Stimulated activated CD4-positive, alpha-beta T cell treated with anti-CD3 and anti-CD28 coated beads, Interleukin-12 subunit alpha, Interleukin-12 subunit beta, amount 100 ng/mL, for 4 hours (primary cell): Measurements from ENCODE around the gene TSACC.

ENCODE experiments used
- DNase-seq: peaks from one replicate; pipeline ENCODE4 v3.0.0-alpha.2; 2020

The TSACC gene

DNA sequence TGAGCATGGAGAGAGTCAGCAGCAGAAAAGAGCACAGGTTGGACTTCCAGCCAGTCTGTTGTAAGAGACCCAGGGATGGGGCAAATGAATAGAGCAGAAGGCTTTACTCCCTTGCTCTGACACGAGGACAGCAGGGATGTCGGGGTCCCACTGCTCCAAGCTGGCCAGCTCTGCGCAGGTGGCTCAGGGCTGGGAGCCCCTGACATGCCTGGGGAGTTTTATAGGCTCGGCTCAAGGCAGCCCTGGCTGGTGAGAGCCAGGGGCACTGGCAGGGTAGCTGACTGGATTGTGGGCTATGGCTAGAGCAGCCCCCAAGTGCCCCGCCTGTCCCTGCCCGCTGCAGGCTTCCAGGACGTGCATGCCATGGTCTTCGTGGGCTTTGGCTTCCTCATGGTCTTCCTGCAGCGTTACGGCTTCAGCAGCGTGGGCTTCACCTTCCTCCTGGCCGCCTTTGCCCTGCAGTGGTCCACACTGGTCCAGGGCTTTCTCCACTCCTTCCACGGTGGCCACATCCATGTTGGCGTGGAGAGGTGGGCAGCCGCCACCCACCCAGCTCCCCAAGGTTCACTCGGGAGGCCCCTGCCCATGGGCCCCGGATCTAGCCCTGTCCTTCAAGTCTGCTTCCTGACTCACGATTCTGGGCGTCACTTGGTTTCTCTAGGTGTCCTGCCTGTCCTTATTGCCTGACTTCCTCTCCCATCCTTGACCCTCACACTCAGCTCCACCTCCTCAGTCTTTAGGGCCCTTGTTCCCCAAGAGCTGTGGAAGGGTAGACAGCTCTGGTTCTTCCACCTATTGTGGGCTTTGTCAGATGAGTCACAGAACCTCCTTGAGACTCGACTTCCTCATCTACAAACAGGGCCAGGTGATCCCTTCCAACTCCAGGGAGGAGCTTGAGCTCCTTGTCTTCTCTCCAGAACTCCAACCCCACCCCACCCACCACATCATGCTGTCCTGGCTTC is 38.9 kb downstream of the TSACC start:
- DNase-seq = no peak

GRCh38 chr1:156378557-156378956 is 40.2 kb downstream of the TSACC start:
- no peak for DNase-seq

GRCh38 chr1:156379420-156380165 is 41.3 kb downstream of the TSACC start:
- DNase-seq = no peak

GRCh38 chr1:156382561-156382960 is 44.2 kb downstream of the TSACC start:
- no peak for DNase-seq

DNA sequence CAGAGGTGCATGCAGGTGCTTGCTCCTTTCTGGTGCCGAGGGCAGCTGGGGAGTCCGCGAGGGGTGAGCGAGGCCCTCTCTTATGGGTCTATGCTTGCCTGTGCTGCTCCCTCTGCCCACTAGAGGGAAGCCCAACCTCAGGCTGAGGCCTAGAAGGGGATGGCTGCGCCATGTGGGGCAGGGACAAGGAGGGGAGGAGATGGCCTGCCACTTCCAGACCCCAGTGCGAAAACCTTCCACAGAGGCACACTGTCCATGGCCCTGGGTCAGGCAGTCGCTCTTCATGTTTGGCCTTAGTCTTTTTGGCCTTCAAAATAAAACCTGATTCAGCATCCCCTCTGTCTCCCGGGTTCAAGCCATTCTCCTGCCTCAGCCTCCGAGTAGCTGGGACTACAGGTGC is 44.7 kb downstream of the TSACC start:
- peak; percentile 61 for DNase-seq

DNA sequence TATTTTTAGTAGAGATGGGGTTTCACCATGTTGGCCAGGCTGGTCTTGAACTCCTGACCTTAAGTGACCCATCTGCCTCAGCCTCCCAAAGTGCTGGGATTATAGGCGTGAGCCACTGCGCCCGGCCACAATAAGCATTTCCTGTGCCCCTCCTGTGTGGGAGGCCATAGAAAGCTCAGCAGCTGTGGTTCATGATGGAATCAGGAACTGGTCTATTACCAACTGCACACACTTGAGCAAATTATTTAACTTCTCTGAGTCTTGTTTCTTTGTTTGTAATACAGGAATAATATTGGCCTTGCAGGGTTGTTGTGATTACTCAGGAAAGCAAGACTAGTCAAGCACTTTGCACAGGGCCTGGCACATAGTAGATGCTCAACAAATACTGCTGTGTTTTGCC is 45.7 kb downstream of the TSACC start:
- DNase-seq = no peak

GRCh38 chr1:156384658-156385057 is 46.3 kb downstream of the TSACC start:
- DNase-seq = no peak

- DNase-seq = peak; percentile 70
Observed at GRCh38 chr1:156385534-156386031, 47.3 kb downstream of the TSACC start.

GRCh38 chr1:156386134-156386901 is 48.0 kb downstream of the TSACC start:
- DNase-seq = no peak

- no peak for DNase-seq
Observed at GRCh38 chr1:156386949-156387869, 48.9 kb downstream of the TSACC start.

DNA sequence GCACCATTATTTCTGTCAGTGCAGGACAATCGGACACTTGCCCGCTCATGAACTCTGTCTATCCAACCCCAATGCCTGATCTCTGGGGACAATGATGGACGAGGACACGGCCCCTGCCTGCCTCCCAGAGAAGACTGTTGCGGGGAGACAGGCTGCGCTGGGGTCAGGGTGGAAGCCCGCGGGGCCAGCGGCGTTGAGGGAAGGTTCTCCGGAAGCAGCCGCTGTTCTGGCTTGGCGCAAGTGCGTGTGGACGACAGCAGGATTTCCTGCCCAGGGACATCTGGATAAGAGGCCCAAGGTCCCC is 49.5 kb downstream of the TSACC start:
- no peak for DNase-seq

DNA sequence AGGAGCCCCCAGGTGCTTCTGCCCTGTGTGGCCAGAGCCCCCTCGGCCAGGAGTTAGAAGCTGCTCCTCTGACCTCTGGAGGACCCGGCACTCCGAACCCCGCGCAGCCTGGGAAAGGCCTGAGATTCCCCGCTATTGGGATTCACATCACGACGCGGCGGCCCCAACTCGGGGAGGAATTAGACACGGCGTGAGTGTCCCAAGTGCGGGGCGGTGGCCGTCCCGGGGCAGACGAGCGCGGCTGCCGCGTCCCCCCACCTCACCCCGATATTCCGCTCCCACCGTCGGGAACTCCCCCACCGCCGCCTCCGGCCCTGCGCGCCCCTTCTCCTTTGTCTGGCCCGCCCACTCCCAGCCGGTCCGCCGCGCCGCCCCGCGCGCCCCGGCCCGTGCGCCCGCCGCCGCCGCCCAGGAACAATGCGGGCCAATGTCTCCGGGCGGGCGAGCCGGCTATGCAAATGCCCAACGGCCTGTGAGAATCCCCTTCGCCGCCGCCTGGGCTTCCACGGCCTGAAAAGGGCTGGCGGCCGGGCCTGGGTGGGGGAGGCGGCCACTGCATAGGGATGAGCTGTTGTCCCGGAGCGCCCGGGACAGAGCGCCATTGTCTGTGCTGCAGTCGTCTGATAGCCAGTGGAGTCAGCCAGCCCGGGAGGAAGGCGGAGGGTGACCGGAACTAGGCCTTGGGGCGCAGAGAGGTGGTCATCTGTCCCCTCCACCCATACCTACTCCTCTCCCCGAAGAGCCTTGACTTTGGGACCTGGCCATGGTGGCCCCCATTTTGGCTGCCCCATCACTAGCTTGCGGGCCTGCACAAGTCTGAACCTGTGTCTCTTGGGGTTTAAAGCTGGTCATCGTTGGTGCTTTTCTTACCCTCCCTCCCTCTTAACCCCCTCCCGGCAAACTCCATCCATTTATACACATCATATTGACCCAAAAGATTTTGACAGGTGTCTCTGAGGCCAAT is 50.1 kb downstream of the TSACC start:
- DNase-seq = no peak

GRCh38 chr1:156389311-156389710 is 51.0 kb downstream of the TSACC start:
- DNase-seq = no peak

GRCh38 chr1:156390469-156391365 is 52.4 kb downstream of the TSACC start:
- no peak for DNase-seq

DNA sequence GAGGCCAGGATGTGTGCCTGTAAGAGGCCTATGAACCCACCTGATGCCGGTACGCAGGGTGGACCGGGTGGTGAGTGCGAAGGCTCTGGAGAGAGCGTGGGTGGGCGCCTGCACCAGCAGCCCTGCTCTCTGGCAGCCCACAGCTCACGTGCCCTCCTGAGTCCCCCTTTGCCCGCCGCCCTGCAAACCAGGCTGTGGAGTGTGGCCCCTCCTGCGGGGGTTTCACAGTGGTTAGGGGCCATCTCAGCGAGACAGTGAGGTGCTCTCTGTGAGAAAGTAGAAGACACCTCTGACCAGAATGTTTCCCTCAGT is 53.0 kb downstream of the TSACC start:
- no peak for DNase-seq

- no peak for DNase-seq
Observed at GRCh38 chr1:156391701-156392100, 53.4 kb downstream of the TSACC start.

DNA sequence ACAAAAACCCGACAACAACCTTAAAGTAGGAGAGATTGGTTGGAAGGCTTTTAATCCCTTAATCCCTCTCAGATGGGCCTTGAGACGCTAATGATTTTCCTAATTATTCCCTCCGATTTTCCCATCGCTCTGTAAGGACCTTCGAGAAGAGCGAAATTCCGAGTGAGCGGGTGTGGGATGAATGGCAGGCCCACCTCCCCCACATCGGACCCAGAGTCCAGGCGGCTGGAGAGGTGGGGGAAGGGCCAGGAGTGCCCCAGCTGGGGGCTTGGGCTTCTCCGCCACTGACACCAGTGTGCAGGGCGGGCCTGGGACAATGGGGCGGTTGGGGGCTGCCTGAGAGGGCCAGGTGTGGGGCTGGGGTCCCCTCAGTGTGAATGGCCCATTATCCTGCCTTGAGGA is 54.1 kb downstream of the TSACC start:
- no peak for DNase-seq

DNA sequence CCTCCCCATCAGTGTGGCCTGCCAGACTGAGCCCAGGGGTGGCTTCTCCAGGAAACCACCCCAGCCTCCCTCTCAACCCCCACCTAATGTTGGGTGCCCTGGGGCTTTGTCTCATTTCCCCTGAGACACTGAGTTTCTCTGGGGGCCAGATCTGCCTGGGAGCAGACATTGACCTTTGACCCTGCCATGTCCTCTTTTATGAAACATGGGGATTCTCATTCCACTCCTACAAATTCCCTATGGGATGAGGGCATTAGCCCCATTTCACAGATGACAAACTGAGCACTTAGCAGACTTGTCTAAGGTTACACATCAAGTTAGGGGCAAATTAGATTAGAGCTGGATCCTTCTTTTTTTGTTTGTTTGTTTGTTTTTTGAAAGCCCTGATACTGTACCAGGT is 54.8 kb downstream of the TSACC start:
- no peak for DNase-seq

DNA sequence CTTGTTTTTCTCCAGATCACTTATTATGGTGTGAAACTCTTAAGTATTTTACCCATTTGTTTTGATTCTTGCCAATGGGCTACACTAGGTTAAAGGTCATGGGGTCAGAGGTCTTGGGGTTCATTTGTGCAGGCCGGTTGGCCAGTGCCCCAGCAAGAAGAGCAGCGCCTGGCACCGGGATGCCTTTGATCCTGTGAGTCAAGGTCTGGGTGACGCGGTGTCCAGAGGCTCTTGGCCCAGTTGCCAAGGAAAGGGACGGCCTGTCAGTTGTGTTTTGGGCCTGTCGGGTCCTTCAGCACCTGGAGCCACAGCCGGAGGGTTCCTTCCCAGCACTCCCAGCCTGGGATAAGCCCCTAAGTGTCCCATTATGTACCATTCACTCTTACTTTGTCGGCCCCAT is 55.8 kb downstream of the TSACC start:
- DNase-seq = no peak

DNA sequence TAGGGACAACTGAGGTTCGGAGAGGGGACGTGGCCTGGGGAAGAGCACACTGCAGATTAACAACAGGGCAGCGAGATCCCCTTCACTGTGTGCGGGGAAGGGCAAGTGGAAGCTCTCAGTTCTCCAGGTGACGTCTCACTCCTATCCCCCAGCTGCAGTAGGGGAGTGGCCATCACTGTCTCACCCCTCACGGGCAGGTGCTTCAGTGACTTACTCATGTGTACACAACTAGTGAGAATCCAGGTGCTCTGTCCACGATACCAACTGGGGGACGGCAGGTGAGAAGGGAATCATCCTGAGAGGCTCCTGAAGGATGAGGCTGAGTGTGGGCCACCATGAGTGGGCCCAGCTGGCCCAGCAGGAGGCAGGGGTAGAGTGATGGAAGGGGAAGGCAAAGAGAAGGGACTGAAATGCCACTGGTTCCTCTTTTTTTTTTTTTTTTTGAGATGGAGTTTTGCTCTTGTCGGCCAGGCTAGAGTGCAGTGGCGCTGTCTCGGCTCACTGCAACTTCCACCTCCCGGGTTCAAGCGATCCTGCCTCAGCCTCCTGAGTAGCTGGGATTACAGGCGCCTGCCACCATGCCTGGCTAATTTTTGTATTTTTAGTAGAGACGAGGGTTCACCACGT is 56.6 kb downstream of the TSACC start:
- DNase-seq = no peak
